Suppressor macrophage treated with lipopolysaccharide for 4 hours (primary cell): ENCODE results near the gene ARHGAP19.
"Not testable (repeated sequence)": the region's sequence is repeated elsewhere in the genome, so short reads cannot be mapped to it uniquely, and the experiment has no call there.

Experiments
- DNase-seq: peaks from one replicate; pipeline ENCODE4 v3.0.0-alpha.2; 2020

ARHGAP19 gene

DNA sequence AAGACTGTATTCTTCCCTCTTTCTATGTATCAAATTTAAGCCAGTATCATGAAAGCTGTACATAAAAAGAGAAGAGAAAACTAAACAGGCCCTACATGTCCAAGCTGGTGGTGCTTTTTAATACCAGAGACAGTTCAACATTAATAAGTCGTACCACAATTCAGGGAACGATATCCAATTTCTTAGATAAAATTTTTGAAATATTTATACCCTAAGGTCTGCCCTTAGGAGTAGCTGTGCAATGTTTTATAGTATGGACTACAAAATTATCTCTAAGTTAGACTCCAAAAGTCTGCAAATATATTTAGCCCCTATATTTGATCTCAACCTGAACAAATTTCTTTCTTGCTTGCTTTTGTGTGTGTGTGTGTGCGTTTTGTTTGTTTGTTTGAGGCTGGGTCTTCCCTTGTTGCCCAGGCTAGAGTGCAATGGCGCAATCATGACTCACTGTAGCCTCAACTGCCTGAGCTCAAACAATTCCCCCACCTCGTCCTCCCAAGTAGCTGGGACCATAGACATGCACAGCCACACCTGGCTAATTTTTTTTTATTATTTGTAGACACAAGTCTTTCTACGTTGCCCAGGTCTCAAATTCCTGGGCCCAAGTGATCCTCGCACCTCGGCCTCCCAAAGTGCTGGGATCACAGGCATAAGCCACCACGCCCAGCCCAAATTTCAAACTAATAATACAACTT is 13.2 kb downstream of the ARHGAP19 start:
- DNase-seq, result peak; percentile 36

DNA sequence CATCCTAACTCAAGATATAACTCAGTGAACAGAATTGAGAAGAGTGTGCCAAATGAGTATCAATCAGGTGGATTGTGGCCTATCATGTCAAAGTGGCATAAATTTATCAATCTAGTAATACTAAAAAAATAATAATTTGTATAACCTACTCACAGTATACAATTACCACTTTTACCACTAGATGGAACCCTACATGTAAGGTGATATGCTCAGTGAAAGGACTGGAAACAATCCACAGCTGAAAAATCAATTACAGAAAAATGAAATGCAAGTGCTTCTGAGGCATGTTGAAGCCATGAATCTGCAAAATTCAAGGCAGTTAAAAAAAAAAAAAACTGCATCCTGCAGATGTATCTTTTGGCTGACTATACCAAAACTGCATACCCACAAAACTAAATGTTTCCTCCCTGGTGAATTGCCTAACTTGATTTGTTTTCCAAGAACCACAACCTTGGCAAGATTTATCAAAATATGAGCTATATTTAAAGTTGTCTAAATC is 13.9 kb downstream of the ARHGAP19 start:
- peak; percentile 68 for DNase-seq

DNA sequence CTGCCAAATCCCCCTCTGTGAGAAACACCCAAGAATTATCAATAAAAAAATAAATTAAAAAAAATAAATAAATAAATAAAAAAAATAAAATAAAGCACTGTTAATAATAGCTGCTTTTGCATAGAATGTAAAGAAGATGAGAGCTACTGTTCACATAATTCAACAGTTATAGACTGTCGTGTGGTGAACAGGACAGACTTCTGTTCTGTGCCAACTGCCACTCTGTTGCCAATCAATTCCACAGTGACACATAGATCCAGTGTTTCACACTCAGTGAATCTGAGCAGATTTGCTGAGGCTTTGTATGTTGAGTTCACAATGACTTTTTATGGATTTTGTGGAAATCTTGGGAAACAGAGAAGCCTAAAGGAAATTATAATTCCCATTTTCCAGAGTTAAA is 14.9 kb downstream of the ARHGAP19 start:
- DNase-seq, result no peak

DNA sequence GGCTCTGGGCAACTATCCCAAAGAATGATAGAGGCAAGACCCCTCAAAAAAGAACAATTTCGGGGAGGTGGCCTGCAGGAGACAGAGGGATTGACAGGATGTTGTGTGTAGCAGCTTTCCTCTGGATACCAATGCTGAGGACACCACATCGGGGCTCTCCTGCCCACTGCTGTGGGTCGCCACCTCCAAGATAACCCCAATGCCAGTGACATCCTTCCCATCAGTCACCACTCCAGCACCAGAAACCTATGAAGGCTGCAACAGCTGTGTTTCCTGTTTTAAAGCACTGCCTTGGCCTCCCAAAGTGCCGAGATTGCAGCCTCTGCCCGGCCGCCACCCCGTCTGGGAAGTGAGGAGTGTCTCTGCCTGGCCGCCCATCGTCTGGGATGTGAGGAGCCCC is 17.6 kb downstream of the ARHGAP19 start:
- DNase-seq, result no peak

DNA sequence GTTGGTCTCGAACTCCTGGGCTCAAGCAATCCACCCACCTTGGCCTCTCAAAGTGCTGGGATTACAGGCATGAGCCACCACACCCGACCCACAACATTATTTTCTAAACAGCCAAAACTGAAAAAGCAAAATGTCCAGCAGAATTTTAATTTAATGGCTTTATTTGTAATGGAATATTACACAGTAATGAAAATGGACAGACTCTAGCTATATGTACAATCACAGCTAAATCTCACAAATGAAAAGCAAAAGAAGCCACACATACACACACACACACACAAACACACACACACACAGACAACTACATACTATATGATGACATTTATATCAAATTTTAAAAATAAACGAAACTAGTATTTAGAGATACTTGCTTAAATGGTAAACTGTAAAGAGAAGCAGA is 18.7 kb downstream of the ARHGAP19 start:
- DNase-seq, result no peak

DNA sequence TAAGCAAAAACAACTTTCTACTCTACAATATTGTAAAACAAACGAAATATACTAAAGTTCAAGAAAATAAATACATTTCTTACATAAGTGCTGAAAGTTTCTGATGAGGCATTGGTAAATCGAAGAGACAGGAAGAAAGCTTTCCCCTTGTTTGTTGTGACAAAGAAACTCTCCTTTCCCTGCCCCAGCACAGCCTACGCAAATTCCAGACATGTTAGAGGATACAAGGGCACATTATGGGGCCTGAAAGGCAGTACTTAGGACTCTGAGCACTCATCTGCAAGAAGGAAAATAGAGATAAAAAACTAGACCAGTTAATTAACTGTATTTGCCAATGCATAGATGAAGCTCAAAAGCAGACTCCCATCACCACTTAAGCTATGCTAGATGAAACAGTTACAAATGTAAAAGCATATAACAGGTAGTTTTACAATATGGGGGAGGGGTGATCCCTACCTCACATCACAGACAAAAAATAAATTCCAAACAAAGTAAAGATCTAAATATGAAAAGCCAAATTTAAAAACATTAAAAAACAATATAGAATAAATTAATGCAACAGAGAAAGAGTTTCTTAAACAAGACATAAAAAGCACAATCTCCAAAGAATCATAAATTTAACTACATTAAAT is 21.8 kb downstream of the ARHGAP19 start:
- DNase-seq, result no peak

DNA sequence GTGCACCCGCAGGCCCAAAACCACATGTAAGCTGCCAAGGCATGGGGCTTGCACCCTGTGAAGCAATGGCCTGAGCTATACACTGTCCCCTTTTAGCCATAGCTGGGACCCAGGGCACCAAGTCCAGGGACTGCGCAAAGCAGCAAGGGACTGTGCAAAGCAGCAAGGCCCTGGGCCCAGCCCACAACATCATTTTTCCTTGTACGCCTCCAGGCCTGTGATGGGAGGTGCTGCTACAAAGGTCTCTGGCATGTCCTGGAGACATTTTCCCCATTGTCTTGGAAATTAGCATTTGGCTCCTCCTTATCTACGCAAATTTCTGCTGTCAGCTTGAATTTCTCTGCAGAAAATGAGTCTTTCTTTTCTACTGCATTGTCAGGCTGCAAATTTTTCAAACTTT is 24.8 kb downstream of the ARHGAP19 start:
- DNase-seq, result no peak

DNA sequence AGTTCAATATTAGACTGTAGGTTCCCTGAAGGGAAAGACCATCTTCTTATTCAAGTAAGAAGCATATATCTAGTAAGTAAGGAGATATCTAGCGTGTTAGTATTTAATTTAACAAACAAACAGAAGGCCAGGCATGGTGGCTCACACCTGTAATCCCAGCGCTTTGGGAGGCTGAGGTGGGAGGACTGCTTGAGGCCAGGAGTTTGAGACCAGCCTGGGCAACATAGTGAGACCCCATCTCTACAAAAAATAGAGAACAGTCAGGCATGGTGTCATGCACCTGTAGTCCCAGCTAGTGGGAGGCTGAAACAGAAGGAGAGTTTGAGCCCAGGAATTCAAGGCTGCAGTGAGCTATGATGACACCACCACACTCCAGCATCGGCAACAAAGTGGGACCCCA is 27.3 kb downstream of the ARHGAP19 start:
- not testable (repeated sequence) for DNase-seq

DNA sequence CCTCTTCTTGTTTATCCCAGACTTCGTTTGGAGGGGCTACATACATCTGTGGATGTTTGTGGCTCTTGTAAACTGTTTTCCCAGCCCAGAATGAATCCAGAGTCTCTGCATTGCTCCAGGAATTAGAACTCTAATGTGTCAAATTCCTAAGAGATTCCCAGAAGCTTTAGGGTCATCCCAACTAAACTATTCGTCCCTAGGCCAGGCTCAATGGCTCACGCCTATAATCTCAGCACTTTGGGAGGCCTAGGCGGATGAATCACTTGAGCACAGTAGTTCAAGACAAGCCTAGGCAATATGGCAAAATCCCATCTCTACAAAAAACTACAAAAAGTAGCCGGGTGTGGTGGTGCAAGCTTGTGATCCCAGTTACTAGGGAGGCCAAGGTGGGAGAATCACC is 28.5 kb downstream of the ARHGAP19 start:
- no peak for DNase-seq

DNA sequence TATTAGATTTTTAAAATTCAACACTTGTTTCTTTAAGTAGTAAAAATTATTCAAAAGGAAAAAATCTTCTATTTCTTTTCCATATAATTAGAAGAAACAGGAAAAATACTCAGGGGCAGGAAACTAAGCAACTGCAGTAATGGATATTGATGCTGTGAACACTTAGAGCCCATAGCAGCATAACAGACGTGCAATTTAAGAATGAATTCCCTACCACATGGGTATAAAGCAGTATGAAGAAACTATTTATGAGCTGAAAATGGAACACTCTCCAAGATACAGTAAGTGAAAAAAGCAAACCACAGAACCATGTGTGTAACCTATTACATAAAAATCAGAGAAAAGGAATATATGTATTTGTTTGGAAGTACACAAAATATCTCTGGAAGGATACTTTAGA is 30.8 kb downstream of the ARHGAP19 start:
- DNase-seq, result no peak

DNA sequence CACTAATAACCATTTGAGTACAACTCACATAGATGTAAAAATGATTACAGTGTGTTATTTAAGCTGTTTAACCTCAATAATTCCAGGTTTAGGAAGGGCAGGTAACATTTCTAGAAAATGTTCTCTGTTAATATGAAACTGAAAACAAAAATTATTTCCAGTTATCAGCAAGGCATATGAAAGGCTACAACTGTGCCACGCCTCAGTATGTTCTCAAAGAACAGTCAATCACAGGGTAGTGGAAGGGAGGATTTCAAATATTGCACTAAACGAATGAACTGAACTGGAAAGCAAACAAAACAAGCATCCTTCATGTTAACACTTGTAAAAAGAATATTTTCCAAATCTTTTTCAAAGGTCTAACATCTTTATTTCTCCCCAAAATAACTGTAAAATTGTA is 31.3 kb downstream of the ARHGAP19 start:
- DNase-seq, result no peak

DNA sequence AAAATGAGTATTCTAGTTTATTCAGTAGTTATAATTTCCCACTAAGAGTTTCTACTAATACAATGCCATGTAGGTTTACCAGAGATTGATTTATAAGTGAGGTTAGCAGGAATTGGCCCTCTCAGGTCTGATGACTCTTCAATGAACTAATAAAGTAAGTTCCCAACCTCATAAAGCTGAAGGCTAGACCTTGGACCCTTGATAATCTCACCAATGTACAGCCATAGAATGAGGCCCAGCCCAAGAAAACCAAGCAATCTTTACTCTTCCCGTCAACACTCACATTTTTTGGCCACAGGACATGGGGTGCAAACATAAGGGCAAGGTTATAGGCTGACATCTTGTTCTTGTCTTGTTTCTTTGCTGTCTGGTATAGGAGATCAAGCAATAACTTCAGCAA is 33.3 kb downstream of the ARHGAP19 start:
- no peak for DNase-seq

DNA sequence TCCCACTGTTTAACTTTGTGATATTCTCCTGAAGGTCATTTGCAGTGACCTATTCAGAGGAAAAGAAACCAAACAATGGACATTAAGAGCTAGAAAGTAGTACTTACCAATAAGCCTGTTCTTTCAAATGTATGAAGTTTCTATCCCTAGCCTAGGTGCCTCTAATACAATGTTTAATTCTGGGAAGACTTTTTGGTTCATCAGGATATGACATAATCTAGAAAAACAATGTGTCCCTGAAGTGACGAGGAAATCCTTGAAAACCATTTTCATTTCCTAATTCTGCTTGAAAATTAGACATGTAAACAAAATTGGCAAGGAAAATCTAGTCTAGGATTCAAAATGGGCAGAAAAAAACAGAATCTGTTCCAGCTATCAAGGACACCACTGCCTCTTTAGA is 36.1 kb downstream of the ARHGAP19 start:
- no peak for DNase-seq

DNA sequence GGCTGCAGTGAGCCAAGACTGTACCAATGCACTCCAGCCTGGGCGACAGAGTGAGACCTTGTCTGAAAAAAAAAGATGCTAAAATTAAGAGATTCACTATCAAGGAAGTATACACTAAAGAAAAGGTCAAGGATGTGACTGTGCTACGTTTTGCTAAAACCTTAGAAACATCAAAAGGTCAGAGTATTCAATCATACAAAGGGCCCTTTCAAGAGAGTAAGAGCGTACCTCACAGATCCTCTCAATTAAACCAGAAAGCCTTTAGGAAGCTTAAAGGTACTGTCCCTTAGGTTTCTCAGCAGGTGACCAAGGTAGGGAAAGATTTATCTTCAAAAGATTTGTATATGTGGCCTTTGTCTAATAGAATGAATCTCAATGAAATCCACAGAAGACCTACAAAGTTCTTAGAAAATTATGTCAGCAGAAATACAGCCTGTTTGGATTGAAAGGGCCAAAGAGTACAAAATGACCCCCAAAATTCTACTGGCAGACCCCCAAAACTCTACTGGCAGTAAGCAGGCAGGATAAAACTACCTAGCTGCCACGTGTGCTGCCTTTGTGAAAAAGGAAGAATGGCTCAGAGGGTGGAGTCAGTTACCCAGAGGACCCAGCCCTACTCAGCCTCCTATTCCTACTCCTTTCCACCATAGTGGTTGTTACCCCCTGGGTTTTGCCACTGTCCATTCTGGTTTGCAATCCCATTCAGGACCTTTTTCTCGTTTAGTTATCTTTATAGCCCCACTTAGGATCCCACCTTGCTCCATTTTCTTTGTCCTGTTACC is 36.7 kb downstream of the ARHGAP19 start:
- DNase-seq, result no peak

DNA sequence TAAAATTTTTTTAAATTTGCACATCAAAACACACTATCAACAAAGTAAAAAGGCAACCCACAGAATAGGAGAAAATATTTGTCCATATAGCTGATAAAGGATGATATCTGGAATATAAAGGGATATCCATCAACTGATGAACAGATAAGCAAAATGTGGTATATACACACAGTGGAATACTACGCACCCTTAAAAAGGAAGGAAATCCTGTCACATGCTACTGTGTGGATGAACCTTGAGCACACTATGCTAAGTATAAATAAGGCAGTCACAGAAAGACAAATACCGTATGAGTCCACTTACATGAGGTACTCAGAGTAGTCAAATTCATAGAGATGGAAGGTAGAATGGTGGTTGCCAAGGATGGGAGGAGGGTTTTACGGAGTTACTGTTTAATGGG is 37.7 kb downstream of the ARHGAP19 start:
- DNase-seq, result no peak

DNA sequence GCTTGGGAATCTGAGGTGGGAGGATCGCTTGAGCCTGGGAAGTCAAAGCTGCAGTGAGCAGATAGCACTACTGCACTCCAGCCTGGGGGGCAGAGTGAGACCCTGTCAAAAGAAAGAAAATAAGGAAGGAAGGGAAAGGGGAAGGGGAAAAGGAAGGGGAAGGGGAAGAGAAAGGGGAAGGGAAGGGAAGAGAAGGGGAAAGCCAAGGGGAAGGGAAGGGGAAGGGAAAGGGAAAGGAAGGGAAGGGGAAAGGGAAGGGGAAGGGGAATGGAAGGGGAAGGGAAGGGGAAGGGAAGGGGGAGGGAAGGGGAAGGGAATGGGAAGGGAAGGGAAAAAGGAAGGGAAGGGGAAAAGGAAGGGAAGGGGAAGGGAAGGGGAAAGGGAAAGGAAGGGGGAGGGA is 41.5 kb downstream of the ARHGAP19 start:
- no peak for DNase-seq

DNA sequence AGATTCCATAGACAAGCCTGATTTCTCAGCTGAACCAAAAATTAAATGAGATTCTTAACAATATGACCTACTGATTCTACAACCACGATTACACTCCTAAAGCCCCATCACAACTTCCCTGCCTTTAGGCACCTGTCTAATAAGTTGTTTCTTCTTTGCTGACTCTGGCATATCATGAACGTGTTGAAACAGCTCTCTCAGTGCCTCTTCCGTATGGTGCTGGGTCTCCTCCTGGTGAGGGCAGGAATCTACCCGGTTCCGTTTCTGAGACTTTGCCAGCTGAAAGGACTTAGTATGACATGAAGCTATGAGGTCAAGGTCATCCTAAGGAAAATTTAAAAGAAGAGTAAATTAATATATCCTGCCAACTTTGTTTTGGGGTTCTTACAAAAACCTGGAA is 48.6 kb downstream of the ARHGAP19 start:
- no peak for DNase-seq

DNA sequence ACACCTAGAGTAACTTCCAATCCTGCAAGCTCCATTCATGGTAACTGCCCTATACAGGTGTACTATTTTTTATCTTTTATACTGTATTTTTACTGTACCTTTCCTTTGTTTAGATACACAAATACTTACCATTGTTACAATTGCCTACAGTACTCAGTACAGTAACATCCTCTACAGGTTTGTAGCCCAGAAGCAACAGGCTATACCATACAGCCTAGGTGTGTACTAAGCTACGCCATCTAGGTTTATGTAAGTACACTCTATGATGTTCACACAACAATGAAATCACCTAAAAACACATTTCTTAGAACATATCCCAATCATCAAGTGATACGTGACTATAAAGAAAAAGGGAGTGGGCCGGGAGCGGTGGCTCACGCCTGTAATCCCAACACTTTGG is 53.6 kb downstream of the ARHGAP19 start:
- DNase-seq, result no peak

DNA sequence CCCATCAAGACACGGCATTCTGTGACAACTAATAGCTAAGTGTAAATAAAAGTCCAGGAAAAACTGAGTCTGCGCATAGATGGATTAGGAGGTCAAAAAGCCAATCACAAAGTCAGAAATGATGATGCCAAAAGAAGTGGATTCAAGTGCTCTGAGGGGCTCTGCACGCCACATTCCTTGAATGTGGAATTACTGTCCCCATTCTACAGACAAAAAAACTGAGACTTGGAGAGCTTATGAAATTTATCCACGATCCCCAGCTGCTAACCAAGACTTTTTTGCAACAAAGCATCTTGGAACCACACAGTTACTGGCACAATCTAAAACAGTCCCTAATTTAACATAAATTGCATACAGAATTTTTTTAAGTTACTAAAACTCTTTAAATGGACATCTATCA is 57.1 kb downstream of the ARHGAP19 start:
- no peak for DNase-seq

DNA sequence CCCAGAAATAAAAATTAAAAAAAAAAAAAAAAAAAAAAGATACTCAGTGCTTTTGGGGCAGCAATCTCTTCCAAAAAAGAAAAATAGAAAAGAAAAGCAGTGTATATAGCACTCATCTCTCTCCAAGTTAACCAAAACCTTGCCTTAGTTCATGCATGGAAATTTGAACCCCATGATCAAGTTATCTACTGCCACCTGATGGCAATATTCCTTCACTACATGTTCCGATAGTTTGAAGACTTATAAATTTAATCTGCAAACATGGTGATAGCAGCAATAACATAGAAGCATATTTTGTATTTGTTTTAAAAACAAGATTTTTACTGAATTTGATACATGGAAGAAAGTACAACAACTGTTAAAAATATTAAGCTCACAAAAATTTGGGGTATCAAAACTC is 58.0 kb downstream of the ARHGAP19 start:
- DNase-seq, result peak; percentile 73

DNA sequence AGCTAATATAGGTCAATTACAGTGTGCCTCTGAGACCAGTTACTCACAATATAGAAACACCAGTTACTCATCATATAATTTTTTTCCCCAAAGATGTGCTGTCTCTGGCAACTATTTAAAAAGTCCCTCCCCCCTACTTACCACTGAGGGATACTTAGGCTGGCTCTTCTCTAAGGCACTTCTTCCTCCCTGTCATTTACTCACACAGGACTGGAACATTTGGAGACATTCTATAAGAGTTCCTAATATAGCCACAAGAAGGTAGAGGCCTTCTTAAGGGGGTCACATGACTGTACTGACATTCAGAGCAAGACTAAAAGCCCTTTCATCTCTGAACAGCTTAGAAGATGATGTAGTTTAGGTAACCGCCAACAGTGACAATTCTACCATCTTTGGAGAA is 62.3 kb downstream of the ARHGAP19 start:
- peak; percentile 56 for DNase-seq

DNA sequence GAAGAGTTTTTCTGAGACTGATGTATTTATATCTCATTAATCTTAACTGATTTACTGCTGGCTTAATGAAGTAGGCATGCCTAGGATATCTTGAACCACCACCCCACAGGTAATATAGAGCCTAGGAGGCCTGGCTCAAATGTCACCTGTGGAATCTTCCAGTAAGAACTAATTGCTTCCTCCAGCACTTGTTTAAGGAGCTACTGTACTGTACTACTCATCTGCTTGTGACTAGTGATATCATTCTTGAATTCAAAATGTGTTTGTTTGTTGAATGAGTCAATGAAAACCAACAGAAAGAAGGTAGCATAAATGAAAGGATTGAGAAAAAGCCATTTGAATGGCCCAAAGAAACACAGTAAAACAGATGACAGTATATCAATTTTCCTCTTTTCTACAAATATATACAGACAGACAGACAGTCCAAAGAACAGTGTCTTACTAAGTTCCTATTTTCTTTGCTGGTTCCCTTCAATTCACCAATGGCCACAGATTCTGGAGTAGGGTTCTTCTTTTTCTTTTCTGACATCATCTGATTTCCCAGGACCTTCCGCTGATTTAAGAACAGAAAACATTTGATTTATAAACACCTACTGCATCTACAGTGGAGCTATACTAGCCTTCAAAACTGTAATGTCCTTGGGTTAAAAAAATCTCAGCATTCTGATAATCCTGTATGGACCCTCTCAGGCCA is 63.0 kb downstream of the ARHGAP19 start:
- peak; percentile 51 for DNase-seq

DNA sequence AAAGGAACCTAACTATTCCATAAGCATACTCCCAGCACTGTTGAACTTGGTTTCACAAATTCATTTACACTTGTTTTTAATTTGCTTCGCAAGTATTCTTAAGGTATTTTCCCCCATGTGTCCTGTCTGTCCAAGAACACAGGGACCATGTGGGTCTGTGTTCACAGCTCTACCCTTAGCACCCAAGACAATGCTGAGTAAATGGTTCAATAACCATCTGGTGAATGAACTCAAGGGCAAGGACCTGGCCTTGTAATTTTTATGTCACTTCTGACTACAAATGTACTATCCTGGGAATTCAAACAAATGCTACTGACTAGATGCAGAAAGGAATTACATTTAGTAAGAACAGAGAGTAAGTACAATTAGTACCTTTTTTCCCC is 63.7 kb downstream of the ARHGAP19 start:
- no peak for DNase-seq
